Measurements from ENCODE around the gene RYR1. TPM values are rescaled to one million over a fixed set of nuclear protein-coding genes. Genes with fewer than 3 reads are reported as not detected.

RYR1 gene
- total RNA-seq, 1 donor from 2014 or later, result 1.3 TPM

DNA sequence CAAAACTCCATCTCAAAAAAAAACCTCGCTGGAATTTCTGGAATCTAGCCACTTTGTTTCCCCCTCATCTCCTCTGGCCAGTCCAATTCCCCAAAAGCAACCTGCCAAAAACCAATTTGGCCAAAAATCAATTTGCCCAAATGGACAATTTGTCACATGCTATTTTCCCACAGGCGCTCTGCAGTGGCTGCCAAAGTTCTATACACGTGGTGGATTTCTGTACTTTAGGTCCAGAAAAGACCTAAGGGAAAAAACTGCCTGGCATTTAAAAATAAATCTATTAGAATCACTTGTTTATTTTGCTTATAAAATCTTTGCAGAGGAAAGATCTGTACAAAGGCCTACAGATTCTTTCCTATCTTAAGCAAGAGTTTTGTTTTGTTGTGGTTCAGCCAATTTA is 104.9 kb downstream of the RYR1 start:
- H3K4me1 Mint-ChIP-seq (ENCODE audit: unreplicated experiment), result no peaks in the 10 kb centered on the region
- peaks cover 7% of the 10 kb centered on the region for H3K27me3 Mint-ChIP-seq (ENCODE audit: unreplicated experiment)
- no peak overlapping the region for H3K27ac Mint-ChIP-seq (ENCODE audit: unreplicated experiment)
- no peak for TF ChIP-seq CTCF (IDR thresholded peaks at IDR 0.05; ENCODE audit: unreplicated experiment)
- no peak overlapping the region for H3K4me3 Mint-ChIP-seq (ENCODE audit: unreplicated experiment)
- DNase-seq (ENCODE audit: low spot score), result no peak
- H3K9me3 Mint-ChIP-seq (ENCODE audit: unreplicated experiment), result no peaks in the 10 kb centered on the region
- H3K36me3 Mint-ChIP-seq (ENCODE audit: low read depth, unreplicated experiment), result peaks cover 32% of the 10 kb centered on the region

- DNase-seq (ENCODE audit: low spot score), result no peak
- Mint-ChIP-seq H3K27ac (ENCODE audit: unreplicated experiment) (no peak overlapping the region), H3K9me3 (ENCODE audit: unreplicated experiment) (no peaks in the 10 kb centered on the region), H3K27me3 (ENCODE audit: unreplicated experiment) (peaks cover 7% of the 10 kb centered on the region), H3K4me1 (ENCODE audit: unreplicated experiment) (no peaks in the 10 kb centered on the region), H3K36me3 (ENCODE audit: low read depth, unreplicated experiment) (peaks cover 32% of the 10 kb centered on the region), H3K4me3 (ENCODE audit: unreplicated experiment) (no peak overlapping the region)
- TF ChIP-seq CTCF (IDR thresholded peaks at IDR 0.05; ENCODE audit: unreplicated experiment), result no peak
Measured at GRCh38 chr19:38538793-38539528, 105.5 kb downstream of the RYR1 start.

- peaks cover 27% of the 10 kb centered on the region for H3K36me3 Mint-ChIP-seq (ENCODE audit: low read depth, unreplicated experiment)
Measured at GRCh38 chr19:38539751-38540150, 106.3 kb downstream of the RYR1 start.

GRCh38 chr19:38542040-38542439 is 108.5 kb downstream of the RYR1 start:
- H3K36me3 Mint-ChIP-seq (ENCODE audit: low read depth, unreplicated experiment), result peaks cover 12% of the 10 kb centered on the region
- no peak for DNase-seq (ENCODE audit: low spot score)
- TF ChIP-seq CTCF (IDR thresholded peaks at IDR 0.05; ENCODE audit: unreplicated experiment), result no peak
- H3K4me3 Mint-ChIP-seq (ENCODE audit: unreplicated experiment), result no peak overlapping the region
- no peak overlapping the region for H3K27ac Mint-ChIP-seq (ENCODE audit: unreplicated experiment)
- no peaks in the 10 kb centered on the region for H3K4me1 Mint-ChIP-seq (ENCODE audit: unreplicated experiment)
- H3K27me3 Mint-ChIP-seq (ENCODE audit: unreplicated experiment), result peaks cover 3% of the 10 kb centered on the region
- H3K9me3 Mint-ChIP-seq (ENCODE audit: unreplicated experiment), result no peaks in the 10 kb centered on the region

More at GRCh38 chr19:38539751-38540150, 106.3 kb downstream of the RYR1 start:
- no peaks in the 10 kb centered on the region for H3K4me1 Mint-ChIP-seq (ENCODE audit: unreplicated experiment)
- H3K4me3 Mint-ChIP-seq (ENCODE audit: unreplicated experiment), result no peak overlapping the region
- DNase-seq (ENCODE audit: low spot score), result no peak
- H3K27ac Mint-ChIP-seq (ENCODE audit: unreplicated experiment), result no peak overlapping the region
- no peak for TF ChIP-seq CTCF (IDR thresholded peaks at IDR 0.05; ENCODE audit: unreplicated experiment)
- H3K27me3 Mint-ChIP-seq (ENCODE audit: unreplicated experiment), result peaks cover 7% of the 10 kb centered on the region
- H3K9me3 Mint-ChIP-seq (ENCODE audit: unreplicated experiment), result no peaks in the 10 kb centered on the region

DNA sequence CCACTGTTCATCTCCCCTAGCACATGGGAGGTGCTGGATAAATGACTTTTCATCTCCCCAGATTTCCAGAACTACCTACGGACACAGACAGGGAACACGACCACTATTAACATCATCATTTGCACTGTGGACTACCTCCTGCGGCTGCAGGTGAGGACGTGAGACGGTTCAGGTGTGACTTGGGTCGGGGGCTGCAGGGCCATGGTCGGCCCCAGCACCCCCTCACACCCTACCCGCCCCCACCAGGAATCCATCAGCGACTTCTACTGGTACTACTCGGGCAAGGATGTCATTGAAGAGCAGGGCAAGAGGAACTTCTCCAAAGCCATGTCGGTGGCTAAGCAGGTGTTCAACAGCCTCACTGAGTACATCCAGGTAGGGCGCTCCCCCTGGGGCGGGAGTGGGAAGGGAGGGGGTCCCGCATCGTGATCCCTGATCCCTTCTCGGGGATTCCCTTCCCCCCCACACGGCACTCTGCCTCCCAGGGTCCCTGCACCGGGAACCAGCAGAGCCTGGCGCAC is 109.9 kb downstream of the RYR1 start:
- H3K4me1 Mint-ChIP-seq (ENCODE audit: unreplicated experiment), result no peaks in the 10 kb centered on the region
- H3K27me3 Mint-ChIP-seq (ENCODE audit: unreplicated experiment), result no peaks in the 10 kb centered on the region
- DNase-seq (ENCODE audit: low spot score), result no peak
- no peak for TF ChIP-seq CTCF (IDR thresholded peaks at IDR 0.05; ENCODE audit: unreplicated experiment)
- H3K27ac Mint-ChIP-seq (ENCODE audit: unreplicated experiment), result no peak overlapping the region
- H3K36me3 Mint-ChIP-seq (ENCODE audit: low read depth, unreplicated experiment), result peaks cover 5% of the 10 kb centered on the region
- H3K9me3 Mint-ChIP-seq (ENCODE audit: unreplicated experiment), result no peaks in the 10 kb centered on the region
- no peak overlapping the region for H3K4me3 Mint-ChIP-seq (ENCODE audit: unreplicated experiment)
